Right lobe of liver (tissue), 4 donors: Measurements from ENCODE around the gene DPF1.

Experiments
- CTCF ChIP-seq, 4 donors: fragments of 200-600 bp in 3 of 4; fragments of 450-650 bp in 1 of 4; IDR thresholded peaks; one replicate each; pipeline versions ENCODE4 v1.5.1 to v1.8.0; 2016 to 2022; ENCODE audit warnings: antibody characterized with exemption in 4 of 4, mild to moderate bottlenecking in 2 of 4
- POLR2A ChIP-seq: fragments of 450-650 bp; IDR thresholded peaks from one replicate; pipeline ENCODE4 v1.6.1; 2017; ENCODE audit warnings: antibody characterized with exemption, mild to moderate bottlenecking
- donor health status: DM: no; HTN: no; CAD: no.
- donor health status: DM: no; HTN: no; CAD: no.
- donor health status: DM: no; HTN: yes; CAD: no.

GRCh38 chr19:38165335-38165734 is 58.7 kb downstream of the DPF1 start:
- TF ChIP-seq CTCF (IDR thresholded peaks at IDR 0.05) (no peak), POLR2A (no peak)
